Measurements from ENCODE around the gene PRKCE.
"Not testable (repeated sequence)": the region's sequence is repeated elsewhere in the genome, so short reads cannot be mapped to it uniquely, and the experiment has no call there.

PRKCE gene

GRCh38 chr2:45851576-45852304, 200.3 kb downstream of the PRKCE start:
- no peak for TF ChIP-seq CTCF (IDR thresholded peaks at IDR 0.05; ENCODE audit: control insufficient read depth, insufficient read depth, low read depth, low read length, missing control alignments)
- DNase-seq (ENCODE audit: low read depth): peak; percentile 69
- no peak overlapping the region for H3K4me3 ChIP-seq (ENCODE audit: control insufficient read depth, low read depth, low read length)

- no peak for DNase-seq (ENCODE audit: low read depth)
- no peak overlapping the region for H3K4me3 ChIP-seq (ENCODE audit: control insufficient read depth, low read depth, low read length)
- no peak for TF ChIP-seq CTCF (IDR thresholded peaks at IDR 0.05; ENCODE audit: control insufficient read depth, insufficient read depth, low read depth, low read length, missing control alignments)
Measured at GRCh38 chr2:45852450-45853150, 201.1 kb downstream of the PRKCE start.

GRCh38 chr2:45855374-45855773, 203.9 kb downstream of the PRKCE start:
- TF ChIP-seq CTCF (IDR thresholded peaks at IDR 0.05; ENCODE audit: control insufficient read depth, insufficient read depth, low read depth, low read length, missing control alignments): no peak
- DNase-seq (ENCODE audit: low read depth): no peak
- no peak overlapping the region for H3K4me3 ChIP-seq (ENCODE audit: control insufficient read depth, low read depth, low read length)

GRCh38 chr2:45856391-45857274, 205.2 kb downstream of the PRKCE start:
- TF ChIP-seq CTCF (IDR thresholded peaks at IDR 0.05; ENCODE audit: control insufficient read depth, insufficient read depth, low read depth, low read length, missing control alignments): no peak
- H3K4me3 ChIP-seq (ENCODE audit: control insufficient read depth, low read depth, low read length): no peak overlapping the region
- no peak for DNase-seq (ENCODE audit: low read depth)

GRCh38 chr2:45857275-45857609, 205.8 kb downstream of the PRKCE start:
- TF ChIP-seq CTCF (IDR thresholded peaks at IDR 0.05; ENCODE audit: control insufficient read depth, insufficient read depth, low read depth, low read length, missing control alignments): no peak
- no peak for DNase-seq (ENCODE audit: low read depth)
- H3K4me3 ChIP-seq (ENCODE audit: control insufficient read depth, low read depth, low read length): no peak overlapping the region

- H3K4me3 ChIP-seq (ENCODE audit: control insufficient read depth, low read depth, low read length): no peak overlapping the region
- no peak for TF ChIP-seq CTCF (IDR thresholded peaks at IDR 0.05; ENCODE audit: control insufficient read depth, insufficient read depth, low read depth, low read length, missing control alignments)
- no peak for DNase-seq (ENCODE audit: low read depth)
Measured at GRCh38 chr2:45857867-45858520, 206.5 kb downstream of the PRKCE start.

- not testable (repeated sequence) for DNase-seq (ENCODE audit: low read depth); H3K4me3 ChIP-seq (ENCODE audit: control insufficient read depth, low read depth, low read length)
Measured at GRCh38 chr2:45858872-45859271, 207.4 kb downstream of the PRKCE start.
